Transverse colon (tissue), 4 donors: ENCODE measurements around the gene MAST4. TPM values are rescaled to one million over a fixed set of nuclear protein-coding genes. Genes with fewer than 3 reads are reported as not detected.

Source experiments
- DNase-seq: peaks from one replicate; pipeline ENCODE4 v3.0.0-alpha.2; 2019
- H3K27ac ChIP-seq, 4 donors: fragments of 200-600 bp; sonication (generic); 2 replicates each; pipeline ENCODE4 v1.5.1; 2016 to 2018; ENCODE audit warnings: inconsistent platforms in 4 of 4
- H3K27me3 ChIP-seq: fragments of 200-600 bp; sonication (generic); 2 replicates; pipeline ENCODE4 v1.5.1; 2017; ENCODE audit warnings: inconsistent platforms
- H3K36me3 ChIP-seq, 4 donors: fragments of 200-600 bp; sonication (generic); 2 replicates each; pipeline ENCODE4 v1.5.1; 2017 to 2019; ENCODE audit warnings: inconsistent platforms in 4 of 4
- H3K4me1 ChIP-seq, 4 donors: fragments of 200-600 bp; sonication (generic); 2 replicates each; pipeline ENCODE4 v1.5.1; 2017 to 2020; ENCODE audit warnings: inconsistent platforms in 4 of 4
- H3K4me3 ChIP-seq, 4 donors: fragments of 200-600 bp; sonication (generic); 1 replicate in 1 of 4; 2 replicates in 3 of 4; pipeline versions ENCODE4 v1.5.1 to v1.6.1; 2017 to 2019; ENCODE audit warnings: inconsistent platforms in 4 of 4
- H3K9me3 ChIP-seq, 2 donors: fragments of 200-600 bp; sonication (generic); 2 replicates each; pipeline ENCODE4 v1.5.1; 2017 to 2019; ENCODE audit warnings: inconsistent platforms in 2 of 2
- EP300 ChIP-seq: sonication (generic); formaldehyde crosslinking; IDR thresholded peaks from one replicate; pipeline ENCODE4 v1.6.1; 2017; ENCODE audit warnings: antibody characterized with exemption, low read depth
- POLR2A ChIP-seq: fragments of 450-650 bp; IDR thresholded peaks from one replicate; pipeline ENCODE4 v1.6.1; 2016; ENCODE audit warnings: antibody characterized with exemption, mild to moderate bottlenecking, moderate library complexity
- POLR2AphosphoS5 ChIP-seq, 3 donors: sonication (generic); formaldehyde crosslinking; IDR thresholded peaks; one replicate each; pipeline ENCODE4 v1.6.1; 2016; ENCODE audit warnings: antibody characterized with exemption in 3 of 3
- WGBS, 2 donors: methylation state at CpG; one replicate each; pipeline ENCODE4 v1.1.5; 2018; ENCODE audit warnings: low coverage in 1 of 2; 5-methylcytosine and 5-hydroxymethylcytosine counted together
- in situ Hi-C, 4 donors: fragments of 200-750 bp; cut with MboI; loops; one replicate each; pipeline versions ENCODE4 v1.15.0 to v1.15.1; 2017; ENCODE audit warnings: low sequenced_read_pairs in 3 of 4, low pct_ligation_motif_present in 1 of 4, low pct_unique_long_range_greater_than_20kb in 1 of 4
- intact Hi-C: fragments of 100-400 bp; cut with DNase I; formaldehyde crosslinking; loops from one replicate; pipeline ENCODE4 v1.15.1; 2023; ENCODE audit warnings: low total_unique reads
- total RNA-seq, 4 donors: library from RNA; depleted of rRNA; stranded (reverse); fragments of >200 nt; gene quantifications; one replicate each; pipeline ENCODE4 v1.1.0, GENCODE V29; 2016
- TF ChIP-seq, protein P1 (sequence below), 5 experiments: fragments of 200-600 bp in 3 of 5; fragments of 450-650 bp in 2 of 5; sonication (generic) in 3 of 5; IDR thresholded peaks; 1 replicate in 2 of 5; 2 replicates in 3 of 5; pipeline ENCODE4 v1.5.1; 2016 to 2017; ENCODE audit warnings: antibody characterized with exemption in 5 of 5, inconsistent platforms in 3 of 5, mild to moderate bottlenecking in 2 of 5, moderate library complexity in 1 of 5

Gene MAST4
- total RNA-seq, 4 donors from 2014 or later: 20.3 to 46.8 (median 35.4) TPM

DNA sequence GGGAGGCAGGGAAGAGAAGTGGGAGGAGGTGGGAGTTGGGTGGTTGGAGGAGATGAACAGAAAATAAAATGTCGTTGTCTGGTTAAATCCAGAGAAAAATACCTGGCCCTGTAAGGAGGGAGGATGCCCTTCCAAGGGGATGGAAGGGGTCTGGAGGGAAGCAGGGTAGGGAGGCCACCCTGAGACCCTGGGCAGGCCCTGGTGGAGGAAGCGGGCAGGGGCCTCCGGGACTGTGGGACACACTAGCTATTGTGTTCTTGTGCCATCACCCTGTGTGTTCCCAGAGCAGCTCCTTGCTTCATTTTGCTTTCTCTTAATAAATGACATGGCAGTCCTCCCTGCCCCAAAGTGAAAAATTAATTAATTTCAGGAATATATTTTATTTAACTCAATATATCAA is 612.2 kb downstream of the MAST4 start:
- H3K4me3 ChIP-seq: no peak overlapping the region
- no peaks in the 10 kb centered on the region for H3K36me3 ChIP-seq
- H3K9me3 ChIP-seq: no peaks in the 10 kb centered on the region
- WGBS, 2 donors: 82 to 95% methylated on average over 1 to 3 of the region's 3 CpGs
- DNase-seq: no peak
- intact Hi-C loops (loop anchor here (5.0 kb wide), 1 partner anchor 41 kb away; no protein-coding TSS in a partner anchor), in situ Hi-C loops (loop anchor here in 1 of 4 donors (5.0 kb wide), 1 partner anchor 401 kb away; no protein-coding TSS in a partner anchor)
- H3K4me1 ChIP-seq: peaks cover 0 to 45% (median 6%) of the 10 kb centered on the region in 4 donors
- TF ChIP-seq POLR2A (no peak), EP300 (no peak), POLR2AphosphoS5 (IDR thresholded peaks at IDR 0.05) (no peak)
- TF ChIP-seq, protein P1, sequence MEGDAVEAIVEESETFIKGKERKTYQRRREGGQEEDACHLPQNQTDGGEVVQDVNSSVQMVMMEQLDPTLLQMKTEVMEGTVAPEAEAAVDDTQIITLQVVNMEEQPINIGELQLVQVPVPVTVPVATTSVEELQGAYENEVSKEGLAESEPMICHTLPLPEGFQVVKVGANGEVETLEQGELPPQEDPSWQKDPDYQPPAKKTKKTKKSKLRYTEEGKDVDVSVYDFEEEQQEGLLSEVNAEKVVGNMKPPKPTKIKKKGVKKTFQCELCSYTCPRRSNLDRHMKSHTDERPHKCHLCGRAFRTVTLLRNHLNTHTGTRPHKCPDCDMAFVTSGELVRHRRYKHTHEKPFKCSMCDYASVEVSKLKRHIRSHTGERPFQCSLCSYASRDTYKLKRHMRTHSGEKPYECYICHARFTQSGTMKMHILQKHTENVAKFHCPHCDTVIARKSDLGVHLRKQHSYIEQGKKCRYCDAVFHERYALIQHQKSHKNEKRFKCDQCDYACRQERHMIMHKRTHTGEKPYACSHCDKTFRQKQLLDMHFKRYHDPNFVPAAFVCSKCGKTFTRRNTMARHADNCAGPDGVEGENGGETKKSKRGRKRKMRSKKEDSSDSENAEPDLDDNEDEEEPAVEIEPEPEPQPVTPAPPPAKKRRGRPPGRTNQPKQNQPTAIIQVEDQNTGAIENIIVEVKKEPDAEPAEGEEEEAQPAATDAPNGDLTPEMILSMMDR (IDR thresholded peaks at IDR 0.05): no peak
- no peaks in the 10 kb centered on the region for H3K27me3 ChIP-seq
- H3K27ac ChIP-seq: no peak overlapping the region

DNA sequence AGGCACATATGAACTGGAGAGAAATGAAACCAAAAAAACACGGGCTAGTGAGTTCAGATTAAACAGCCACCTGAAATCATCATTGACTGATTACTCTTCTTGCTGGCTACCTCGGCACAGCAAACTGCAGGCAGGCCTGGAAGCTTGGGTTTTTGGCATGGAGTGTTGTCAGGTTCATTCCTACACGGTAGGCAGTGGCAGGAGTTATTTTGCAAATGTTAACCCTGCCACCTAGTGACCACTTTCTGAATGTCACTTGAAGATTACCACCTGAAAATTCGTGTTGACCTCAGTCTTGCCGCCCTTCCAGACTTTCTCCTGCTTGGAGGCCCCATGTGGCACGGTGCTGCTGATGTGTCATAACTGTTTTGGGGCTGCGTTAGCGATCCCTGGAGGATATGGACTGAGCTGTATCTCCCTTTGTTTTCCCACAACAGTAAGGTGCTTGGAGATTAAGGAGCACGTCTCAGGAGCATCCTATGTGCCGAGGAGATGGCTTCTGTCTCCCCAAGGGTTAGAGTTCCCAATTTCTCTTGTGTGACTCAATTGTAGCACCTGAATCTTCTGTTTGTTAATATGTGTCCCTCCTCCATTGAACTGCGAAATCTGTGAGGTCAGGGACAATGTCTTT is 613.1 kb downstream of the MAST4 start:
- Histone ChIP-seq H3K4me1 (peaks cover 0 to 38% (median 6%) of the 10 kb centered on the region in 4 donors), H3K36me3 (no peaks in the 10 kb centered on the region), H3K27me3 (no peaks in the 10 kb centered on the region), H3K4me3 (no peak overlapping the region), H3K9me3 (no peaks in the 10 kb centered on the region), H3K27ac (no peak overlapping the region)
- intact Hi-C loops (loop anchor here (5.0 kb wide), 1 partner anchor 42 kb away; no protein-coding TSS in a partner anchor), in situ Hi-C loops (loop anchor here in 1 of 4 donors (5.0 kb wide), 1 partner anchor 402 kb away; no protein-coding TSS in a partner anchor)
- TF ChIP-seq, protein P1 (IDR thresholded peaks at IDR 0.05): peak; percentile 72 to 87 (median 74)
- no peak for TF ChIP-seq EP300
- 0 to 25% methylated on average over 2 to 11 of the region's 11 CpGs for WGBS, 2 donors
- peak; percentile 64 for DNase-seq

DNA sequence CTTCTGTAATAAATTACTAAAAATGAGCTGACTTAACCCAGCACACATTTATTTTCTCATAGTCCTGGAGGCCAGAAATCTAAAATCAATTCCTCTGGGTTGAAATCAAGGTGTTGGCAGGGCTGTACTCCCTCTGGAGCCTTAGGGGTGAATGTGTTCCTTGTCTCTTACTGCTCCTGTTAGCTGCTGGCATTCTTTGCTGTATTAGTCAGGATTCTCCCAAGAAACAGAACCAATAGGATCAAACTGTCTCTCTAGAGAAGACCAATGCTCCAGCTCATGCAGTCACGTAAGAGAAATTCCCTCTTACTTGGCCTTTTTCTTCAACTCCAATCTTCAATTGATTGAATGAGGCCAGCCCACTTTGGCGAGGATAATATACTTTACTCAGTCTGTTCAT is 615.7 kb downstream of the MAST4 start:
- peaks cover 9 to 38% (median 24%) of the 10 kb centered on the region in 4 donors for H3K4me1 ChIP-seq
- TF ChIP-seq POLR2AphosphoS5 (IDR thresholded peaks at IDR 0.05) (no peak), POLR2A (no peak), EP300 (no peak)
- TF ChIP-seq, protein P1 (IDR thresholded peaks at IDR 0.05): no peak
- no peaks in the 10 kb centered on the region for H3K36me3 ChIP-seq
- WGBS, 2 donors: 86 to 100% methylated on average over 1 to 2 of the region's 2 CpGs
- H3K27ac ChIP-seq: no peak overlapping the region
- intact Hi-C loops (loop anchor here (5.0 kb wide), 1 partner anchor 395 kb away; no protein-coding TSS in a partner anchor), in situ Hi-C loops (loop anchor here in 2 of 4 donors (5.0 to 10.0 kb wide), 2 partner anchors 47 to 50 kb away; no protein-coding TSS in a partner anchor)
- DNase-seq: no peak
- H3K4me3 ChIP-seq: no peak overlapping the region
- no peaks in the 10 kb centered on the region for H3K27me3 ChIP-seq
- H3K9me3 ChIP-seq: no peaks in the 10 kb centered on the region

DNA sequence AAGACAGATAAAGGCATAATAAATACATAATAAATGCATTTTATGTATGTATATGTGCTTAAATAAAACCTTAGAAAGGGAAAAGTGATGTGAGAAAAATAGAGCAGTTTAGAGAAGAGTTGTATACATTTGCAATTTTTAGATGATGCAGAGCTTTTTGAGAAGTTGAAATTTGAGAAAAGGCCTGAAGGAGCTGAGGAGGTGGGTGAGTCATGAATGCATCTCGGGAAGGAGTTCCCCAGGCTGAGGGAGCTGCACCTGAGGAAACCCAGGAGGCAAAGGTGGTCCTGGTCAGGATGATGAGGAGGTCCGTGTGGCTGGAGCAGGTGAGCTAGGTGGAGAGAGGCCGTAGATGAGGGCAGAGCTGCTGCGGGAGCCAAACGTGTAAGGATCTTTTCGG is 617.8 kb downstream of the MAST4 start:
- intact Hi-C loops (loop anchor here (5.0 kb wide), 1 partner anchor 397 kb away; no protein-coding TSS in a partner anchor), in situ Hi-C loops (loop anchor here in 2 of 4 donors (5.0 to 10.0 kb wide), 2 partner anchors 49 to 52 kb away; no protein-coding TSS in a partner anchor)
- peaks cover 9 to 29% (median 21%) of the 10 kb centered on the region in 4 donors for H3K4me1 ChIP-seq
- no peaks in the 10 kb centered on the region for H3K36me3 ChIP-seq
- 83 to 92% methylated on average over 4 to 6 of the region's 6 CpGs for WGBS, 2 donors
- H3K27me3 ChIP-seq: no peaks in the 10 kb centered on the region
- no peak for DNase-seq
- H3K27ac ChIP-seq: no peak overlapping the region
- no peak overlapping the region for H3K4me3 ChIP-seq
- no peaks in the 10 kb centered on the region for H3K9me3 ChIP-seq
- TF ChIP-seq, protein P1 (IDR thresholded peaks at IDR 0.05): no peak
- TF ChIP-seq POLR2A: no peak
- no peak for TF ChIP-seq POLR2AphosphoS5 (IDR thresholded peaks at IDR 0.05)
- no peak for TF ChIP-seq EP300
